WI38 (cell line): ENCODE data around the gene COL12A1.

Source experiments
- H3K4me3 ChIP-seq: 2 replicates; pipeline ENCODE4 v1.5.1; 2011; ENCODE audit warnings: low read depth, mild to moderate bottlenecking, control low read depth, low read length
- CTCF ChIP-seq: IDR thresholded peaks from 2 replicates; pipeline ENCODE4 v1.5.1; 2012; ENCODE audit warnings: low read depth, mild to moderate bottlenecking, control low read depth, low read length

COL12A1 gene

GRCh38 chr6:75114806-75115205 is 91.0 kb downstream of the COL12A1 start:
- no peak for TF ChIP-seq CTCF
- H3K4me3 ChIP-seq: no peak overlapping the region

- no peak for TF ChIP-seq CTCF
- no peak overlapping the region for H3K4me3 ChIP-seq
Observed at GRCh38 chr6:75114195-75114594, 91.7 kb downstream of the COL12A1 start.

- no peak for TF ChIP-seq CTCF
- H3K4me3 ChIP-seq: no peak overlapping the region
Observed at GRCh38 chr6:75113446-75113845, 92.4 kb downstream of the COL12A1 start.

- no peak overlapping the region for H3K4me3 ChIP-seq
- TF ChIP-seq CTCF: no peak
Observed at GRCh38 chr6:75109765-75110164, 96.1 kb downstream of the COL12A1 start.

GRCh38 chr6:75109022-75109421 is 96.8 kb downstream of the COL12A1 start:
- no peak for TF ChIP-seq CTCF

GRCh38 chr6:75108333-75108974 is 97.4 kb downstream of the COL12A1 start:
- no peak overlapping the region for H3K4me3 ChIP-seq
- TF ChIP-seq CTCF: no peak

More at GRCh38 chr6:75109022-75109421, 96.8 kb downstream of the COL12A1 start:
- no peak overlapping the region for H3K4me3 ChIP-seq

- H3K4me3 ChIP-seq: no peak overlapping the region
- no peak for TF ChIP-seq CTCF
Observed at GRCh38 chr6:75107913-75108312, 97.9 kb downstream of the COL12A1 start.
